ENCODE data around the gene AFP. TPM values are rescaled to one million over a fixed set of nuclear protein-coding genes. Genes with fewer than 3 reads are reported as not detected.

AFP gene
- total RNA-seq, 1 donor from 2014 or later = not detected

DNA sequence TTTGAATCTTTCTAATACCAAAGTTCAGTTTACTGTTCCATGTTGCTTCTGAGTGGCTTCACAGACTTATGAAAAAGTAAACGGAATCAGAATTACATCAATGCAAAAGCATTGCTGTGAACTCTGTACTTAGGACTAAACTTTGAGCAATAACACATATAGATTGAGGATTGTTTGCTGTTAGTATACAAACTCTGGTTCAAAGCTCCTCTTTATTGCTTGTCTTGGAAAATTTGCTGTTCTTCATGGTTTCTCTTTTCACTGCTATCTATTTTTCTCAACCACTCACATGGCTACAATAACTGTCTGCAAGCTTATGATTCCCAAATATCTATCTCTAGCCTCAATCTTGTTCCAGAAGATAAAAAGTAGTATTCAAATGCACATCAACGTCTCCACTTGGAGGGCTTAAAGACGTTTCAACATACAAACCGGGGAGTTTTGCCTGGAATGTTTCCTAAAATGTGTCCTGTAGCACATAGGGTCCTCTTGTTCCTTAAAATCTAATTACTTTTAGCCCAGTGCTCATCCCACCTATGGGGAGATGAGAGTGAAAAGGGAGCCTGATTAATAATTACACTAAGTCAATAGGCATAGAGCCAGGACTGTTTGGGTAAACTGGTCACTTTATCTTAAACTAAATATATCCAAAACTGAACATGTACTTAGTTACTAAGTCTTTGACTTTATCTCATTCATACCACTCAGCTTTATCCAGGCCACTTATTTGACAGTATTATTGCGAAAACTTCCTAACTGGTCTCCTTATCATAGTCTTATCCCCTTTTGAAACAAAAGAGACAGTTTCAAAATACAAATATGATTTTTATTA, 3.6 kb upstream of the AFP start:
- ATAC-seq (ENCODE audit: low read depth) = no peak
- Mint-ChIP-seq H3K4me3 (no peak overlapping the region), H3K36me3 (ENCODE audit: low read depth) (no peaks in the 10 kb centered on the region), H3K27me3 (peaks cover 7% of the 10 kb centered on the region), H3K9me3 (no peaks in the 10 kb centered on the region), H3K4me1 (no peaks in the 10 kb centered on the region), H3K27ac (no peak overlapping the region)
- CTCF ChIA-PET = interaction anchor here (1.1 to 2.3 kb wide), 2 partner anchors 14 to 21 kb away, joined by 3 to 6 read pairs; no protein-coding TSS in a partner anchor
- TF ChIP-seq CTCF (IDR thresholded peaks at IDR 0.05) = no peak
- POLR2A ChIA-PET = no interaction called here
- intact Hi-C loops (cut with micrococcal nuclease) = loop anchor here (10.0 kb wide), 1 partner anchor 702 kb away; no protein-coding TSS in a partner anchor
- DNase-seq = no peak

DNA sequence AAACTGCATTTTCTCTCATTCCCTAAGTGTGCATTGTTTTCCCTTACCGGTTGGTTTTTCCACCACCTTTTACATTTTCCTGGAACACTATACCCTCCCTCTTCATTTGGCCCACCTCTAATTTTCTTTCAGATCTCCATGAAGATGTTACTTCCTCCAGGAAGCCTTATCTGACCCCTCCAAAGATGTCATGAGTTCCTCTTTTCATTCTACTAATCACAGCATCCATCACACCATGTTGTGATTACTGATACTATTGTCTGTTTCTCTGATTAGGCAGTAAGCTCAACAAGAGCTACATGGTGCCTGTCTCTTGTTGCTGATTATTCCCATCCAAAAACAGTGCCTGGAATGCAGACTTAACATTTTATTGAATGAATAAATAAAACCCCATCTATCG, 2.9 kb upstream of the AFP start:
- H3K27me3 Mint-ChIP-seq = peaks cover 8% of the 10 kb centered on the region
- no peak for DNase-seq
- ATAC-seq (ENCODE audit: low read depth) = no peak
- no peaks in the 10 kb centered on the region for H3K4me1 Mint-ChIP-seq
- H3K4me3 Mint-ChIP-seq = no peak overlapping the region
- intact Hi-C loops (cut with micrococcal nuclease) = loop anchor here (10.0 kb wide), 1 partner anchor 702 kb away; no protein-coding TSS in a partner anchor
- ChIA-PET CTCF (interaction anchor here (0.6 to 2.3 kb wide), 2 partner anchors 13 to 294 kb away, joined by 3 to 6 read pairs; no protein-coding TSS in a partner anchor), POLR2A (no interaction called here)
- H3K9me3 Mint-ChIP-seq = no peaks in the 10 kb centered on the region
- H3K36me3 Mint-ChIP-seq (ENCODE audit: low read depth) = no peaks in the 10 kb centered on the region
- TF ChIP-seq CTCF (IDR thresholded peaks at IDR 0.05) = no peak
- H3K27ac Mint-ChIP-seq = no peak overlapping the region

- CTCF ChIA-PET = no interaction called here
- Mint-ChIP-seq H3K9me3 (no peaks in the 10 kb centered on the region), H3K4me3 (no peak overlapping the region), H3K27ac (no peak overlapping the region), H3K4me1 (no peaks in the 10 kb centered on the region), H3K36me3 (ENCODE audit: low read depth) (no peaks in the 10 kb centered on the region), H3K27me3 (peaks cover 8% of the 10 kb centered on the region)
- DNase-seq (no peak), ATAC-seq (ENCODE audit: low read depth) (no peak)
- intact Hi-C loops (cut with micrococcal nuclease) = loop anchor here (10.0 kb wide), 1 partner anchor 700 kb away; no protein-coding TSS in a partner anchor
- no peak for TF ChIP-seq CTCF (IDR thresholded peaks at IDR 0.05)
- POLR2A ChIA-PET = no interaction called here
These were observed 1.7 kb upstream of the AFP start for GRCh38 chr4:73434311-73434710.

- H3K4me1 Mint-ChIP-seq = no peaks in the 10 kb centered on the region
- TF ChIP-seq CTCF (IDR thresholded peaks at IDR 0.05) = no peak
- no peaks in the 10 kb centered on the region for H3K36me3 Mint-ChIP-seq (ENCODE audit: low read depth)
- CTCF ChIA-PET = no interaction called here
- POLR2A ChIA-PET = no interaction called here
- no peak overlapping the region for H3K27ac Mint-ChIP-seq
- H3K27me3 Mint-ChIP-seq = peaks cover 15% of the 10 kb centered on the region
- no peak for DNase-seq
- ATAC-seq (ENCODE audit: low read depth) = no peak
- no peak overlapping the region for H3K4me3 Mint-ChIP-seq
- intact Hi-C loops (cut with micrococcal nuclease) = loop anchor here (5.0 to 10.0 kb wide), 2 partner anchors 215 to 698 kb away; no protein-coding TSS in a partner anchor
- no peaks in the 10 kb centered on the region for H3K9me3 Mint-ChIP-seq
These were observed 895 bp downstream of the AFP start for GRCh38 chr4:73436674-73437557.

DNA sequence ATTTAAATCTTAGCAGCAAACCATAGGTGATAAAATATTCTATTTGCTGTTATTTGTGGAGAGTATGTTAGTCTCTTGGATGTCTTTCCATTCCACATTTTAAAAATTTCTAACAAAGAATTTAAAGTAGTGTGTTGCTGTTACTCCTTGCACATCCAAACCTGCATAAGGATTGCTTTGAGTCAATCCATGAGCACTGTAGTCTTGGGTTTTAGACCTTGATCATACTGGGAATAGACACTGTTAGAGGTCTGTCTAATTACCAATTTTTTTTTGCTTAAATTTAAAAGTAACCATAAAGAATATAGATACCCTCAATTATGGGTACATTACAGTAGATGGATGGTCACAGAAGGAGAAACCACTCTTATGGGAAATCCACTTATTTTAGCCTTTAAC, 1.5 kb downstream of the AFP start:
- ChIA-PET POLR2A (no interaction called here), CTCF (no interaction called here)
- no peaks in the 10 kb centered on the region for H3K4me1 Mint-ChIP-seq

More for the DNA sequence above, 1.5 kb downstream of the AFP start:
- Mint-ChIP-seq H3K4me3 (no peak overlapping the region), H3K27ac (no peak overlapping the region), H3K27me3 (peaks cover 15% of the 10 kb centered on the region), H3K36me3 (ENCODE audit: low read depth) (no peaks in the 10 kb centered on the region), H3K9me3 (no peaks in the 10 kb centered on the region)
- TF ChIP-seq CTCF (IDR thresholded peaks at IDR 0.05) = no peak
- ATAC-seq (ENCODE audit: low read depth) (no peak), DNase-seq (no peak)
- intact Hi-C loops (cut with micrococcal nuclease) = loop anchor here (5.0 to 10.0 kb wide), 2 partner anchors 215 to 697 kb away; no protein-coding TSS in a partner anchor
